AG04450 (cell line): ENCODE data around the gene GPANK1. TPM values are rescaled to one million over a fixed set of nuclear protein-coding genes. Genes with fewer than 3 reads are reported as not detected.

Experiments used
- CTCF ChIA-PET: fragments of 300-600, 350-600 bp; formaldehyde crosslinking; extraction: SDS; loops from one replicate; lab custom pipeline; 2022; ENCODE audit warnings: antibody characterized with exemption, inconsistent platforms; lab: Charles Lee
- POLR2A ChIA-PET: fragments of 350-600 bp; formaldehyde crosslinking; extraction: SDS; loops from one replicate; lab custom pipeline; 2021; ENCODE audit warnings: antibody characterized with exemption, inconsistent platforms; lab: Yijun Ruan, JAX
- DNase-seq: peaks from one replicate; pipeline ENCODE4 v3.0.0-alpha.2; 2011; ENCODE audit warnings: low read depth, low spot score
- H3K27ac ChIP-seq: one replicate; pipeline ENCODE4 v1.5.1; 2012; ENCODE audit warnings: low read depth, low read length, control low read depth
- H3K27me3 ChIP-seq: one replicate; pipeline ENCODE4 v1.6.0; 2012; ENCODE audit warnings: low read length; ENCODE audit not compliant: control insufficient read depth, insufficient read depth
- H3K4me3 ChIP-seq: 2 replicates; pipeline ENCODE4 v1.5.1; 2011; ENCODE audit warnings: mild to moderate bottlenecking, low read depth, low read length, control low read depth
- H3K9me3 ChIP-seq: 2 replicates; pipeline ENCODE4 v1.5.1; 2012; ENCODE audit warnings: low read length; ENCODE audit not compliant: control insufficient read depth, insufficient read depth
- CTCF ChIP-seq: IDR thresholded peaks from 2 replicates; pipeline ENCODE4 v1.5.1; 2011; ENCODE audit warnings: low read depth, low read length, control low read depth, inconsistent platforms
- polyA plus RNA-seq: library from polyadenylated mRNA; depleted of rRNA; stranded (reverse); fragments of >200 nt; gene quantifications from 2 replicates; pipeline ENCODE4 v1.2.3, GENCODE V29; 2011

The GPANK1 gene
- polyA plus RNA-seq, 1 experiment = 13.5 TPM

GRCh38 chr6:31630177-31630934 lies 34.4 kb downstream of the GPANK1 start:
- Histone ChIP-seq H3K27ac (no peak overlapping the region), H3K9me3 (no peaks in the 10 kb centered on the region), H3K4me3 (no peak overlapping the region), H3K27me3 (no peaks in the 10 kb centered on the region)
- no peak for TF ChIP-seq CTCF
- DNase-seq = no peak
- ChIA-PET POLR2A (no interaction called here), CTCF (no interaction called here)

DNA sequence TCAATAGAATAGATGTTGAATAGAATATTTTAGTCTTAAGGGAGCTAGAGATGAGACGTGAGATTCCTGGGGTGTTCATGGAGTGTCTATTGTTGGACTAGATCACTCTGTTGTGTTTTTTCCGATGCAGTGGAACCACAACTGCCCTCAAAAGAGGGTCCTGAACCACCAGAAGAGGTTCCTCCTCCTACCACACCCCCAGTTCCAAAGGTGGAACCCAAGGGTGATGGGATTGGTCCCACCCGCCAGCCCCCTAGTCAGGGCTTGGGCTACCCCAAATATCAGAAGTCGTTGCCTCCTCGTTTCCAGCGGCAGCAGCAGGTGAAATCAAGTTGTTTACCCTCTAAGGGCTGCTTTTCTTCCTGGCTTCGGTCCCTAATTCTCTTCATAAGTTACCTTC lies 35.8 kb downstream of the GPANK1 start:
- H3K27me3 ChIP-seq = no peaks in the 10 kb centered on the region
- no peak overlapping the region for H3K4me3 ChIP-seq
- H3K27ac ChIP-seq = no peak overlapping the region
- TF ChIP-seq CTCF = no peak
- POLR2A ChIA-PET = no interaction called here
- CTCF ChIA-PET = no interaction called here
- DNase-seq = no peak
- no peaks in the 10 kb centered on the region for H3K9me3 ChIP-seq

GRCh38 chr6:31627690-31628287 lies 37.0 kb downstream of the GPANK1 start:
- Histone ChIP-seq H3K4me3 (no peak overlapping the region), H3K27ac (no peak overlapping the region), H3K9me3 (no peaks in the 10 kb centered on the region), H3K27me3 (no peaks in the 10 kb centered on the region)
- POLR2A ChIA-PET = interaction anchor here (0.6 kb wide), 1 partner anchor 14 kb away, joined by 4 read pairs; no protein-coding TSS in a partner anchor
- DNase-seq = no peak
- no peak for TF ChIP-seq CTCF
- CTCF ChIA-PET = no interaction called here

DNA sequence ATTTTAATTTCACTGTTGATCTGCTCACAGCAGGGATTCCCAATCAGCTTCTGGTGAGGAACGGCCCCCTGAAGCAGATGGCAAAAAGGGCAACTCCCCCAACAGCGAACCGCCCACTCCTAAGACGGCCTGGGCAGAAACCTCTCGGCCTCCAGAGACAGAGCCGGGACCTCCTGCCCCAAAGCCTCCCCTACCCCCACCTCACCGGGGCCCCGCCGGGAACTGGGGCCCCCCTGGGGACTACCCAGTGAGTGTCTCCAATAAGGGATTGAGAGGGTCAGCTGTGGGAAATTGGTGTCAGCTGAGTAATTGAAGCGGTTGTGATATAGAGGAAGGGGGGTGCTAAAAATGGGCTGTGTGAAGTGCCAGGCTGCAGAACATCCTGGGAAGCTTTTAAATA lies 37.8 kb downstream of the GPANK1 start:
- no peak for TF ChIP-seq CTCF
- no peak overlapping the region for H3K27ac ChIP-seq
- no peak overlapping the region for H3K4me3 ChIP-seq
- no peaks in the 10 kb centered on the region for H3K27me3 ChIP-seq
- DNase-seq = no peak
- no peaks in the 10 kb centered on the region for H3K9me3 ChIP-seq
- ChIA-PET CTCF (no interaction called here), POLR2A (no interaction called here)

- Histone ChIP-seq H3K27me3 (no peaks in the 10 kb centered on the region), H3K27ac (no peak overlapping the region), H3K9me3 (peaks cover 4% of the 10 kb centered on the region; the same call in 1 of the 2 replicates), H3K4me3 (no peak overlapping the region)
- POLR2A ChIA-PET = interaction anchor here (1.2 kb wide), 1 partner anchor 10 kb away, joined by 4 read pairs; no protein-coding TSS in a partner anchor
- CTCF ChIA-PET = interaction anchor here (2.4 kb wide), 1 partner anchor 26 kb away, joined by 6 read pairs; no protein-coding TSS in a partner anchor
- no peak for DNase-seq
- no peak for TF ChIP-seq CTCF
These were observed 40.7 kb downstream of the GPANK1 start for GRCh38 chr6:31624070-31624469.
